HG03196 (cell line): ENCODE results near the gene TEX29.

Experiments
- ATAC-seq: cut with Tn5 transposase; IDR thresholded peaks from one replicate; pipeline ENCODE4 v1.9.1; 2021; ENCODE audit not compliant: unreplicated experiment

The TEX29 gene

GRCh38 chr13:111339366-111340143, 19.1 kb downstream of the TEX29 start:
- no peak for ATAC-seq

GRCh38 chr13:111341886-111342285, 21.4 kb downstream of the TEX29 start:
- no peak for ATAC-seq

GRCh38 chr13:111342721-111343120, 22.3 kb downstream of the TEX29 start:
- ATAC-seq = no peak

- ATAC-seq = no peak
These were observed 22.9 kb downstream of the TEX29 start for GRCh38 chr13:111343186-111343805.

- ATAC-seq = no peak
These were observed 24.2 kb downstream of the TEX29 start for GRCh38 chr13:111344471-111345191.

GRCh38 chr13:111345682-111346081, 25.2 kb downstream of the TEX29 start:
- no peak for ATAC-seq

GRCh38 chr13:111346101-111346680, 25.7 kb downstream of the TEX29 start:
- ATAC-seq = no peak

GRCh38 chr13:111347438-111347837, 27.0 kb downstream of the TEX29 start:
- no peak for ATAC-seq

GRCh38 chr13:111353508-111353907, 33.1 kb downstream of the TEX29 start:
- no peak for ATAC-seq

- ATAC-seq = no peak
These were observed 34.3 kb downstream of the TEX29 start for GRCh38 chr13:111354789-111355188.

- no peak for ATAC-seq
These were observed 36.4 kb downstream of the TEX29 start for GRCh38 chr13:111356795-111357194.

GRCh38 chr13:111359237-111359915, 38.9 kb downstream of the TEX29 start:
- ATAC-seq = no peak

- ATAC-seq = no peak
These were observed 39.5 kb downstream of the TEX29 start for GRCh38 chr13:111359930-111360329.

- ATAC-seq = no peak
These were observed 40.0 kb downstream of the TEX29 start for GRCh38 chr13:111360452-111360851.

- no peak for ATAC-seq
These were observed 40.8 kb downstream of the TEX29 start for GRCh38 chr13:111361046-111361872.

GRCh38 chr13:111361873-111362648, 41.6 kb downstream of the TEX29 start:
- ATAC-seq = no peak

GRCh38 chr13:111363121-111363520, 42.7 kb downstream of the TEX29 start:
- ATAC-seq = no peak

- no peak for ATAC-seq
These were observed 43.1 kb downstream of the TEX29 start for GRCh38 chr13:111363591-111363990.
